Gastroesophageal sphincter (tissue), 4 donors: ENCODE data around the gene HPSE. TPM values are rescaled to one million over a fixed set of nuclear protein-coding genes. Genes with fewer than 3 reads are reported as not detected.

Source experiments
- ATAC-seq: fragments of 150-250 bp; one replicate; pipeline ENCODE4 v1.9.1; 2016; ENCODE audit warnings: mild to moderate bottlenecking, moderate library complexity
- H3K27ac ChIP-seq, 4 donors: fragments of 200-600 bp; sonication (generic) in 3 of 4; 1 replicate in 3 of 4; 2 replicates in 1 of 4; pipeline ENCODE4 v1.5.1; 2016 to 2019
- H3K27me3 ChIP-seq: fragments of 200-600 bp; sonication (generic); one replicate; pipeline ENCODE4 v1.5.1; 2019
- H3K36me3 ChIP-seq, 2 donors: fragments of 200-600 bp; sonication (generic); one replicate each; pipeline ENCODE4 v1.5.1; 2019; ENCODE audit warnings: control low read depth in 1 of 2
- H3K4me1 ChIP-seq, 3 donors: fragments of 200-600 bp; sonication (generic); 1 replicate in 2 of 3; 2 replicates in 1 of 3; pipeline ENCODE4 v1.5.1; 2016 to 2019; ENCODE audit warnings: control low read depth in 2 of 3
- H3K4me3 ChIP-seq, 2 donors: fragments of 200-600 bp; sonication (generic); one replicate each; pipeline ENCODE4 v1.5.1; 2019; ENCODE audit warnings: mild to moderate bottlenecking in 1 of 2, moderate library complexity in 1 of 2
- H3K9me3 ChIP-seq, 3 donors: fragments of 200-600 bp; sonication (generic); one replicate each; pipeline ENCODE4 v1.5.1; 2017 to 2019; ENCODE audit warnings: control low read depth in 2 of 3
- CTCF ChIP-seq, 4 experiments: fragments of 200-600 bp in 2 of 4; fragments of 450-650 bp in 2 of 4; sonication (generic) in 1 of 4; IDR thresholded peaks; one replicate each; pipeline ENCODE4 v1.5.1; 2017 to 2019; ENCODE audit warnings: antibody characterized with exemption in 4 of 4, mild to moderate bottlenecking in 2 of 4, moderate library complexity in 2 of 4
- EP300 ChIP-seq: sonication (generic); formaldehyde crosslinking; IDR thresholded peaks from one replicate; pipeline ENCODE4 v1.6.1; 2017; ENCODE audit warnings: antibody characterized with exemption, mild to moderate bottlenecking
- POLR2A ChIP-seq, 2 donors: fragments of 450-650 bp; IDR thresholded peaks; one replicate each; pipeline ENCODE4 v1.6.1; 2017; ENCODE audit warnings: antibody characterized with exemption in 2 of 2, mild to moderate bottlenecking in 2 of 2, moderate library complexity in 1 of 2
- POLR2AphosphoS5 ChIP-seq: sonication (generic); formaldehyde crosslinking; IDR thresholded peaks from one replicate; pipeline ENCODE4 v1.6.1; 2017; ENCODE audit warnings: antibody characterized with exemption
- WGBS, 2 donors: methylation state at CpG; one replicate each; pipeline ENCODE4 v1.1.5; 2018; ENCODE audit warnings: low coverage in 1 of 2; 5-methylcytosine and 5-hydroxymethylcytosine counted together
- small RNA-seq, 4 donors: library from RNA; depleted of rRNA; stranded (forward); fragments of <200 nt; gene quantifications; one replicate each; pipeline ENCODE3, GENCODE V24; 2016
- total RNA-seq, 4 donors: library from RNA; depleted of rRNA; stranded (reverse); fragments of >200 nt; gene quantifications; one replicate each; pipeline ENCODE4 v1.1.0, GENCODE V29; 2016

Gene HPSE
- total RNA-seq, 4 donors from 2014 or later: 0.47 to 3.3 (median 1.5) TPM

- no peak for ATAC-seq
- H3K27me3 ChIP-seq: no peaks in the 10 kb centered on the region
- 85 to 100% methylated on average over 1 to 4 of the region's 12 CpGs for WGBS, 2 donors
- TF ChIP-seq EP300 (no peak), CTCF (IDR thresholded peaks at IDR 0.05) (no peak), POLR2AphosphoS5 (no peak), POLR2A (IDR thresholded peaks at IDR 0.05) (no peak)
- no peak overlapping the region for H3K27ac ChIP-seq
- H3K4me1 ChIP-seq: no peaks in the 10 kb centered on the region
- no peaks in the 10 kb centered on the region for H3K36me3 ChIP-seq
- no peaks in the 10 kb centered on the region for H3K9me3 ChIP-seq
- H3K4me3 ChIP-seq: no peak overlapping the region
These were observed 87.0 kb downstream of the HPSE start for GRCh38 chr4:83247415-83248357.

Small RNA genes within 50 kb of the gene (small RNA-seq; reads per million reads assigned to genes)
- 0 reads per million in 4 donors for gene AC114781.5

Other genes starting within 250 kb of the HPSE start
- 10 to 100 TPM in 1 of 4 donors, 1 to 10 TPM in 2, not detected in 1; 2.0 to 32.0 (median 2.6) TPM for gene PLAC8, start 220.1 kb downstream of the HPSE start, total RNA-seq
- gene COQ2, start 50.0 kb downstream of the HPSE start, total RNA-seq: 1 to 10 TPM; 5.0 to 8.9 (median 5.5) TPM
- 10 to 100 TPM; 10.3 to 16.7 (median 13.6) TPM for gene HELQ, start 121.0 kb upstream of the HPSE start, total RNA-seq
- 10 to 100 TPM; 14.9 to 48.5 (median 20.3) TPM for gene MRPS18C, start 121.2 kb upstream of the HPSE start, total RNA-seq
- gene ABRAXAS1, start 150.3 kb upstream of the HPSE start, total RNA-seq: 10 to 100 TPM in 3 of 4 donors, 1 to 10 TPM in 1; 8.3 to 18.4 (median 11.3) TPM
- gene GPAT3, start 201.3 kb upstream of the HPSE start, total RNA-seq: 1 to 10 TPM; 1.7 to 6.6 (median 4.9) TPM